OCI-LY1 (cell line): Measurements from ENCODE around the gene SI.

ENCODE experiments used
- H2AFZ ChIP-seq: fragments of 200-600 bp; sonication (generic), shearing (Covaris generic); 2 replicates; pipeline ENCODE4 v1.6.0; 2014; ENCODE audit warnings: antibody characterized with exemption, mild to moderate bottlenecking, low read length
- H3F3A ChIP-seq: fragments of 200-600 bp; sonication (generic), shearing (Covaris generic); 2 replicates; pipeline ENCODE4 v1.6.0; 2014; ENCODE audit warnings: mild to moderate bottlenecking, antibody characterized with exemption, low read length, moderate library complexity; ENCODE audit not compliant: insufficient read depth
- H3K27ac ChIP-seq: fragments of 200-600 bp; sonication (generic); 2 replicates; pipeline ENCODE4 v1.5.1; 2014; ENCODE audit warnings: low read length, mixed run types, mild to moderate bottlenecking, low read depth; ENCODE audit not compliant: poor library complexity, severe bottlenecking
- H3K27me3 ChIP-seq: fragments of 200-600 bp; sonication (generic); 2 replicates; pipeline ENCODE4 v1.6.0; 2014; ENCODE audit warnings: antibody characterized with exemption, mild to moderate bottlenecking, low read length, moderate library complexity; ENCODE audit not compliant: insufficient read depth
- H3K36me3 ChIP-seq: fragments of 200-600 bp; sonication (generic); 2 replicates; pipeline ENCODE4 v1.6.1; 2014; ENCODE audit warnings: mild to moderate bottlenecking, antibody characterized with exemption, low read length, moderate library complexity, mixed read lengths; ENCODE audit not compliant: insufficient read depth
- H3K4me1 ChIP-seq: fragments of 200-600 bp; sonication (generic); 2 replicates; pipeline ENCODE4 v1.5.1; 2014; ENCODE audit warnings: mild to moderate bottlenecking, low read length, moderate library complexity; ENCODE audit not compliant: insufficient read depth, severe bottlenecking
- H3K4me2 ChIP-seq: fragments of 200-600 bp; sonication (generic), shearing (Covaris generic); 2 replicates; pipeline ENCODE4 v1.6.1; 2014; ENCODE audit warnings: low read length
- H3K4me3 ChIP-seq: fragments of 200-600 bp; sonication (generic); 2 replicates; pipeline ENCODE4 v1.5.1; 2014; ENCODE audit warnings: low read length, low read depth, mild to moderate bottlenecking, mixed read lengths; ENCODE audit not compliant: poor library complexity, severe bottlenecking
- H3K79me2 ChIP-seq: fragments of 200-600 bp; shearing (Covaris generic); 2 replicates; pipeline ENCODE4 v1.6.1; 2016; ENCODE audit warnings: mixed run types, low read length, mixed read lengths; ENCODE audit not compliant: insufficient read depth
- H3K9ac ChIP-seq: fragments of 200-600 bp; sonication (generic), shearing (Covaris generic); 2 replicates; pipeline ENCODE4 v1.6.1; 2014; ENCODE audit warnings: mild to moderate bottlenecking, low read length, mixed read lengths
- H3K9me2 ChIP-seq: fragments of 200-600 bp; sonication (generic), shearing (Covaris generic); 2 replicates; pipeline ENCODE4 v1.6.1; 2014; ENCODE audit warnings: low read depth, mild to moderate bottlenecking, low read length, mixed read lengths
- H3K9me3 ChIP-seq: fragments of 200-600 bp; shearing (Covaris generic); 2 replicates; pipeline ENCODE4 v1.6.1; 2014; ENCODE audit warnings: low read length, mixed read lengths
- H4K20me1 ChIP-seq: fragments of 200-600 bp; sonication (generic), shearing (Covaris generic); 2 replicates; pipeline ENCODE4 v1.6.0; 2016; ENCODE audit warnings: mild to moderate bottlenecking, low read length; ENCODE audit not compliant: insufficient read depth
- CTCF ChIP-seq: fragments of 200-600 bp; sonication (generic), shearing (Covaris generic); IDR thresholded peaks from 2 replicates; pipeline ENCODE4 v1.5.1; 2017; ENCODE audit warnings: mild to moderate bottlenecking, antibody characterized with exemption, low read length, moderate library complexity, mixed read lengths
- EZH2 ChIP-seq: fragments of 200-600 bp; sonication (generic), shearing (Covaris generic); IDR thresholded peaks from 2 replicates; pipeline ENCODE4 v1.8.0; 2017; ENCODE audit warnings: borderline replicate concordance, mixed run types, mild to moderate bottlenecking, antibody characterized with exemption, low read length, moderate library complexity, mixed read lengths

The SI gene

GRCh38 chr3:165075695-165076094 is 2.6 kb downstream of the SI start:
- Histone ChIP-seq H3K27me3 (no peaks in the 10 kb centered on the region), H3K27ac (no peak overlapping the region), H3K4me3 (no peak overlapping the region), H3K4me2 (no peak overlapping the region), H3K4me1 (no peaks in the 10 kb centered on the region), H2AFZ (no peak overlapping the region), H4K20me1 (no peaks in the 10 kb centered on the region), H3K36me3 (no peaks in the 10 kb centered on the region), H3K9me2 (no peaks in the 10 kb centered on the region; the same call in 1 of the 2 replicates), H3K9ac (no peak overlapping the region), H3K9me3 (no peaks in the 10 kb centered on the region), H3F3A (no peaks in the 10 kb centered on the region), H3K79me2 (no peaks in the 10 kb centered on the region)
- TF ChIP-seq CTCF = no peak
- no peak for TF ChIP-seq EZH2

- no peak overlapping the region for H2AFZ ChIP-seq
- no peaks in the 10 kb centered on the region for H3K4me1 ChIP-seq
- H3K27me3 ChIP-seq = no peaks in the 10 kb centered on the region
- H3F3A ChIP-seq = no peaks in the 10 kb centered on the region
- H3K27ac ChIP-seq = no peak overlapping the region
- no peaks in the 10 kb centered on the region for H3K36me3 ChIP-seq
- no peaks in the 10 kb centered on the region for H4K20me1 ChIP-seq
- TF ChIP-seq EZH2 (no peak), CTCF (no peak)
- H3K9me2 ChIP-seq = peaks cover 5% of the 10 kb centered on the region; the same call in 1 of the 2 replicates
- no peak overlapping the region for H3K4me3 ChIP-seq
- H3K9ac ChIP-seq = no peak overlapping the region
- H3K79me2 ChIP-seq = no peaks in the 10 kb centered on the region
- no peaks in the 10 kb centered on the region for H3K9me3 ChIP-seq
- no peak overlapping the region for H3K4me2 ChIP-seq
These were observed 7.6 kb downstream of the SI start for GRCh38 chr3:165070682-165071081.

GRCh38 chr3:165056510-165056909 is 21.8 kb downstream of the SI start:
- Histone ChIP-seq H3F3A (no peaks in the 10 kb centered on the region), H3K9me3 (no peaks in the 10 kb centered on the region), H4K20me1 (no peaks in the 10 kb centered on the region), H3K36me3 (no peaks in the 10 kb centered on the region), H3K4me3 (no peak overlapping the region), H3K4me1 (no peaks in the 10 kb centered on the region), H3K9me2 (no peaks in the 10 kb centered on the region), H2AFZ (no peak overlapping the region), H3K27ac (no peak overlapping the region), H3K4me2 (no peak overlapping the region), H3K9ac (no peak overlapping the region), H3K79me2 (no peaks in the 10 kb centered on the region), H3K27me3 (no peaks in the 10 kb centered on the region)
- TF ChIP-seq CTCF = no peak
- TF ChIP-seq EZH2 = no peak
